ENCODE measurements around the gene HMCES.

HMCES gene

DNA sequence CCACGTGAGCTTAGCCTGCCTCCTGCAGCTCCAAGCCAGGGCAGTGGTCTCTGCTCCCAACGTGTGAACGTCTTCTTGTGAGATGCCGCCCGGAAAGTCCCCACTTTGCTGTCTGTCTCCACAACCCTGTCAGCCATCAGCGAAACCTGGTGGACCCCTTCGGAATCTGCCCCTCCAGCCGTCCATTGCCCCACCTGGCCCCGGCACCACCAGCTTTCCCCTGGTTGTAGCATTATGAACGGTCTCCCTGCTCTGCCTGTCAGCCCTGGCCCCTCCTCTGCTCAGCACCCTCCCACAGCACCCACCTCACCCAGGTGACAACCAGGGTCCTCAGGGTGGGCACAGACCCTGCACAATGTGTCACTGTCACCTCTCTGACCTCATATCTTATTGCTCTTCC, 71.1 kb downstream of the HMCES start:
- Histone ChIP-seq H3K4me1 (ENCODE audit: control insufficient read depth, insufficient read depth, low read length) (no peaks in the 10 kb centered on the region), H3K4me3 (ENCODE audit: low read depth, low read length) (no peak overlapping the region), H3K27ac (ENCODE audit: extremely low read depth, low read depth, low read length) (no peak overlapping the region), H3K36me3 (ENCODE audit: control insufficient read depth in 2 of 2, insufficient read depth in 1 of 2, low read length in 2 of 2) (no peaks in the 10 kb centered on the region), H3K9me3 (ENCODE audit: control insufficient read depth, insufficient read depth, low read depth, low read length) (no peaks in the 10 kb centered on the region)
- ChIA-PET CTCF (no interaction called here), POLR2A (no interaction called here)
- TF ChIP-seq TCF7L2 (IDR thresholded peaks at IDR 0.05; ENCODE audit: borderline replicate concordance, low read depth, low read length) (no peak), KLF10 (tag by site-specific recombination; IDR thresholded peaks at IDR 0.05) (no peak), ZFP41 (tag by site-specific recombination; IDR thresholded peaks at IDR 0.05; ENCODE audit: borderline replicate concordance) (no peak), ZFP3 (tag by site-specific recombination; IDR thresholded peaks at IDR 0.05; ENCODE audit: low read depth) (no peak)
- TF ChIP-seq, protein P1, sequence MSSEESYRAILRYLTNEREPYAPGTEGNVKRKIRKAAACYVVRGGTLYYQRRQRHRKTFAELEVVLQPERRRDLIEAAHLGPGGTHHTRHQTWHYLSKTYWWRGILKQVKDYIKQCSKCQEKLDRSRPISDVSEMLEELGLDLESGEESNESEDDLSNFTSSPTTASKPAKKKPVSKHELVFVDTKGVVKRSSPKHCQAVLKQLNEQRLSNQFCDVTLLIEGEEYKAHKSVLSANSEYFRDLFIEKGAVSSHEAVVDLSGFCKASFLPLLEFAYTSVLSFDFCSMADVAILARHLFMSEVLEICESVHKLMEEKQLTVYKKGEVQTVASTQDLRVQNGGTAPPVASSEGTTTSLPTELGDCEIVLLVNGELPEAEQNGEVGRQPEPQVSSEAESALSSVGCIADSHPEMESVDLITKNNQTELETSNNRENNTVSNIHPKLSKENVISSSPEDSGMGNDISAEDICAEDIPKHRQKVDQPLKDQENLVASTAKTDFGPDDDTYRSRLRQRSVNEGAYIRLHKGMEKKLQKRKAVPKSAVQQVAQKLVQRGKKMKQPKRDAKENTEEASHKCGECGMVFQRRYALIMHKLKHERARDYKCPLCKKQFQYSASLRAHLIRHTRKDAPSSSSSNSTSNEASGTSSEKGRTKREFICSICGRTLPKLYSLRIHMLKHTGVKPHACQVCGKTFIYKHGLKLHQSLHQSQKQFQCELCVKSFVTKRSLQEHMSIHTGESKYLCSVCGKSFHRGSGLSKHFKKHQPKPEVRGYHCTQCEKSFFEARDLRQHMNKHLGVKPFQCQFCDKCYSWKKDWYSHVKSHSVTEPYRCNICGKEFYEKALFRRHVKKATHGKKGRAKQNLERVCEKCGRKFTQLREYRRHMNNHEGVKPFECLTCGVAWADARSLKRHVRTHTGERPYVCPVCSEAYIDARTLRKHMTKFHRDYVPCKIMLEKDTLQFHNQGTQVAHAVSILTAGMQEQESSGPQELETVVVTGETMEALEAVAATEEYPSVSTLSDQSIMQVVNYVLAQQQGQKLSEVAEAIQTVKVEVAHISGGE (tag by site-specific recombination; conservative IDR thresholded peaks at IDR 0.05; ENCODE audit: low read depth), result no peak
- TF ChIP-seq, protein P2, sequence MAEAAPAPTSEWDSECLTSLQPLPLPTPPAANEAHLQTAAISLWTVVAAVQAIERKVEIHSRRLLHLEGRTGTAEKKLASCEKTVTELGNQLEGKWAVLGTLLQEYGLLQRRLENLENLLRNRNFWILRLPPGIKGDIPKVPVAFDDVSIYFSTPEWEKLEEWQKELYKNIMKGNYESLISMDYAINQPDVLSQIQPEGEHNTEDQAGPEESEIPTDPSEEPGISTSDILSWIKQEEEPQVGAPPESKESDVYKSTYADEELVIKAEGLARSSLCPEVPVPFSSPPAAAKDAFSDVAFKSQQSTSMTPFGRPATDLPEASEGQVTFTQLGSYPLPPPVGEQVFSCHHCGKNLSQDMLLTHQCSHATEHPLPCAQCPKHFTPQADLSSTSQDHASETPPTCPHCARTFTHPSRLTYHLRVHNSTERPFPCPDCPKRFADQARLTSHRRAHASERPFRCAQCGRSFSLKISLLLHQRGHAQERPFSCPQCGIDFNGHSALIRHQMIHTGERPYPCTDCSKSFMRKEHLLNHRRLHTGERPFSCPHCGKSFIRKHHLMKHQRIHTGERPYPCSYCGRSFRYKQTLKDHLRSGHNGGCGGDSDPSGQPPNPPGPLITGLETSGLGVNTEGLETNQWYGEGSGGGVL (tag by site-specific recombination; IDR thresholded peaks at IDR 0.05), result no peak
- TF ChIP-seq, protein P3, sequence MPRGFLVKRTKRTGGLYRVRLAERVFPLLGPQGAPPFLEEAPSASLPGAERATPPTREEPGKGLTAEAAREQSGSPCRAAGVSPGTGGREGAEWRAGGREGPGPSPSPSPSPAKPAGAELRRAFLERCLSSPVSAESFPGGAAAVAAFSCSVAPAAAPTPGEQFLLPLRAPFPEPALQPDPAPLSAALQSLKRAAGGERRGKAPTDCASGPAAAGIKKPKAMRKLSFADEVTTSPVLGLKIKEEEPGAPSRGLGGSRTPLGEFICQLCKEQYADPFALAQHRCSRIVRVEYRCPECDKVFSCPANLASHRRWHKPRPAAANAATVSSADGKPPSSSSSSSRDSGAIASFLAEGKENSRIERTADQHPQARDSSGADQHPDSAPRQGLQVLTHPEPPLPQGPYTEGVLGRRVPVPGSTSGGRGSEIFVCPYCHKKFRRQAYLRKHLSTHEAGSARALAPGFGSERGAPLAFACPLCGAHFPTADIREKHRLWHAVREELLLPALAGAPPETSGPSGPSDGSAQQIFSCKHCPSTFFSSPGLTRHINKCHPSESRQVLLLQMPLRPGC (tag by site-specific recombination; IDR thresholded peaks at IDR 0.05), result no peak

DNA sequence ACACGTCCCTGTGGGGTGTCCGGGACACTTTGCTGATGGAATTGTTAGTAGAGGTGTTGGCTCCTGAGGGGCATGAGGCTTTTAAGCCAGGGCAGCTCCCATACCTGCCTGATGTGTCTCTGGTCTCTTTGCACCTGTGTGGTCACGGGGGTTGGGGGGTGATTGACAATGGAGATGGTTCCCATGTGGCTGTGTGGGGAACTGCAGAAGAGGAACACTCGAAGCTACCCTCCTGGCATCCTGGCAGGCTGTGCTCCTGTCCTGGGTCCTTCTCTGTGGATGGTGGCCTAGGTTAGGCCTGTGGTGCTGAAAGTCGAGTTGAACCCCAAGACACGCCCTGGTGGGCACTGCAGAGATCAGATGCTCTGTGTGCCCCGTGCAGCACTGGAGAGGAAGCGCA, 73.4 kb downstream of the HMCES start:
- H3K4me1 ChIP-seq (ENCODE audit: control insufficient read depth, insufficient read depth, low read length), result no peaks in the 10 kb centered on the region
- no peak overlapping the region for H3K27ac ChIP-seq (ENCODE audit: extremely low read depth, low read depth, low read length)
- no peaks in the 10 kb centered on the region for H3K9me3 ChIP-seq (ENCODE audit: control insufficient read depth, insufficient read depth, low read depth, low read length)
- H3K36me3 ChIP-seq (ENCODE audit: control insufficient read depth in 2 of 2, insufficient read depth in 1 of 2, low read length in 2 of 2), result no peaks in the 10 kb centered on the region
- ChIA-PET CTCF (interaction anchor here (0.5 kb wide), 1 partner anchor 149 kb away, joined by 3 read pairs; no protein-coding TSS in a partner anchor), POLR2A (no interaction called here)
- no peak overlapping the region for H3K4me3 ChIP-seq (ENCODE audit: low read depth, low read length)
- TF ChIP-seq BCL11A (tag by site-specific recombination; IDR thresholded peaks at IDR 0.05; ENCODE audit: low read depth) (no peak), ZNF292 (tag by site-specific recombination; IDR thresholded peaks at IDR 0.05; ENCODE audit: borderline replicate concordance, low read depth) (no peak), ZNF211 (tag by site-specific recombination; IDR thresholded peaks at IDR 0.05; ENCODE audit: low read depth) (no peak), ZNF426 (tag by site-specific recombination; IDR thresholded peaks at IDR 0.05) (no peak), ZNF2 (tag by site-specific recombination; IDR thresholded peaks at IDR 0.05) (no peak), ZSCAN16 (tag by site-specific recombination; IDR thresholded peaks at IDR 0.05) (no peak), IKZF3 (tag by site-specific recombination; IDR thresholded peaks at IDR 0.05) (no peak), ZNF341 (tag by site-specific recombination; IDR thresholded peaks at IDR 0.05; ENCODE audit: low read depth) (no peak), ZNF521 (tag by site-specific recombination; IDR thresholded peaks at IDR 0.05) (no peak)
- TF ChIP-seq, protein P1 (tag by site-specific recombination; conservative IDR thresholded peaks at IDR 0.05; ENCODE audit: low read depth), result no peak
- TF ChIP-seq, protein P4, sequence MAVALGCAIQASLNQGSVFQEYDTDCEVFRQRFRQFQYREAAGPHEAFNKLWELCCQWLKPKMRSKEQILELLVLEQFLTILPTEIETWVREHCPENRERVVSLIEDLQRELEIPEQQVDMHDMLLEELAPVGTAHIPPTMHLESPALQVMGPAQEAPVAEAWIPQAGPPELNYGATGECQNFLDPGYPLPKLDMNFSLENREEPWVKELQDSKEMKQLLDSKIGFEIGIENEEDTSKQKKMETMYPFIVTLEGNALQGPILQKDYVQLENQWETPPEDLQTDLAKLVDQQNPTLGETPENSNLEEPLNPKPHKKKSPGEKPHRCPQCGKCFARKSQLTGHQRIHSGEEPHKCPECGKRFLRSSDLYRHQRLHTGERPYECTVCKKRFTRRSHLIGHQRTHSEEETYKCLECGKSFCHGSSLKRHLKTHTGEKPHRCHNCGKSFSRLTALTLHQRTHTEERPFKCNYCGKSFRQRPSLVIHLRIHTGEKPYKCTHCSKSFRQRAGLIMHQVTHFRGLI (tag by site-specific recombination; IDR thresholded peaks at IDR 0.05), result no peak
- TF ChIP-seq, protein P5, sequence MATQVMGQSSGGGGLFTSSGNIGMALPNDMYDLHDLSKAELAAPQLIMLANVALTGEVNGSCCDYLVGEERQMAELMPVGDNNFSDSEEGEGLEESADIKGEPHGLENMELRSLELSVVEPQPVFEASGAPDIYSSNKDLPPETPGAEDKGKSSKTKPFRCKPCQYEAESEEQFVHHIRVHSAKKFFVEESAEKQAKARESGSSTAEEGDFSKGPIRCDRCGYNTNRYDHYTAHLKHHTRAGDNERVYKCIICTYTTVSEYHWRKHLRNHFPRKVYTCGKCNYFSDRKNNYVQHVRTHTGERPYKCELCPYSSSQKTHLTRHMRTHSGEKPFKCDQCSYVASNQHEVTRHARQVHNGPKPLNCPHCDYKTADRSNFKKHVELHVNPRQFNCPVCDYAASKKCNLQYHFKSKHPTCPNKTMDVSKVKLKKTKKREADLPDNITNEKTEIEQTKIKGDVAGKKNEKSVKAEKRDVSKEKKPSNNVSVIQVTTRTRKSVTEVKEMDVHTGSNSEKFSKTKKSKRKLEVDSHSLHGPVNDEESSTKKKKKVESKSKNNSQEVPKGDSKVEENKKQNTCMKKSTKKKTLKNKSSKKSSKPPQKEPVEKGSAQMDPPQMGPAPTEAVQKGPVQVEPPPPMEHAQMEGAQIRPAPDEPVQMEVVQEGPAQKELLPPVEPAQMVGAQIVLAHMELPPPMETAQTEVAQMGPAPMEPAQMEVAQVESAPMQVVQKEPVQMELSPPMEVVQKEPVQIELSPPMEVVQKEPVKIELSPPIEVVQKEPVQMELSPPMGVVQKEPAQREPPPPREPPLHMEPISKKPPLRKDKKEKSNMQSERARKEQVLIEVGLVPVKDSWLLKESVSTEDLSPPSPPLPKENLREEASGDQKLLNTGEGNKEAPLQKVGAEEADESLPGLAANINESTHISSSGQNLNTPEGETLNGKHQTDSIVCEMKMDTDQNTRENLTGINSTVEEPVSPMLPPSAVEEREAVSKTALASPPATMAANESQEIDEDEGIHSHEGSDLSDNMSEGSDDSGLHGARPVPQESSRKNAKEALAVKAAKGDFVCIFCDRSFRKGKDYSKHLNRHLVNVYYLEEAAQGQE (tag by site-specific recombination; IDR thresholded peaks at IDR 0.05), result no peak
